HTR-8/SVneo (cell line): Measurements from ENCODE around the gene NOX5.

Source experiments
- DNase-seq: peaks from one replicate; pipeline ENCODE4 v3.0.0; 2011; ENCODE audit warnings: low spot score, mixed read lengths; ENCODE audit not compliant: insufficient read length
- FAIRE-seq: peaks from 2 replicates; lab custom pipeline; 2011; peaks lifted over from hg19 to GRCh38; lab: Jason Lieb, UNC

Gene NOX5

DNA sequence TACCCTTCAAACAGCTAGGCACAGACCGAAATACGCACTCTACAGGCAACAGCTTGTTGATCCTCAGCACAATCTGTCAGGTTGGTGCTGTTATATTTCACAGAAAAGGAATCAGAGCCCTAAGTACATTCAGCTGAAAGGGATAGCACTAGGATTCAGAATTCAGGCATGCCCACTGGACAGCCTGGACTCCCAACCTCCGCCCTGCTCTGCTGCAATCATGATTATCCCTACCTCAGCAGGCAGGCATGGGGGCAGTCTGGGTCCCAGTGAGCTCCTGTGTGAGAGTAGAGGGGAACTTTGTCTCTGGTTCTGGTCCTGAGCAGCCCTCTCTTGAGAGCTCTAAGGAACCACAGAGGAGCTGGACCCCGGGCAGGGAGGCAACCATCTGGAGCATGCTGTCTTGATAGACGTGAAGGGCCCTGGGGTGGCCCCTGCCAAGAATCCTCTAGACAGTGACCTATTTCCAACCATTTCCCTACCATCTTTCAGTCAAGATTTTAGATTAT lies 23.4 kb upstream of the NOX5 start:
- FAIRE-seq (no peak), DNase-seq (no peak)

DNA sequence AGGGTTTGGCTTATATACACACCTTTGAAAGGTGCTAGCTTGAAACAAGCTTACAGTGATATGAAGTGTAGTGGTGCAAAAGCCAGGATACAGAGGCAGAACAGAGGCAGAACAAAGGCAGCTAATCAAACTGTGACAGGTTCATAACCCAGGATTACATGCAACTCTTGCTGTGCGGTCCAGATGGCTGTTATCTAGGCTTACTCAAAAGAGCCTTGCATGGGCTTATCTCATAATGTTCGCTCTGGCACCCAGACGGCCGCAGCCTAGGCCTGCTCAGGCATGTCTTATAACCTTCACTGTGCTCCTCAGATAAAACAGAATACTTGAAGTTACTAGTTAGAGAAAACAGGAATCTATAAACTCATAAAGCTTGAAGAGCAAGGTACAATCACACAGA lies 22.8 kb upstream of the NOX5 start:
- DNase-seq (no peak), FAIRE-seq (no peak)

DNA sequence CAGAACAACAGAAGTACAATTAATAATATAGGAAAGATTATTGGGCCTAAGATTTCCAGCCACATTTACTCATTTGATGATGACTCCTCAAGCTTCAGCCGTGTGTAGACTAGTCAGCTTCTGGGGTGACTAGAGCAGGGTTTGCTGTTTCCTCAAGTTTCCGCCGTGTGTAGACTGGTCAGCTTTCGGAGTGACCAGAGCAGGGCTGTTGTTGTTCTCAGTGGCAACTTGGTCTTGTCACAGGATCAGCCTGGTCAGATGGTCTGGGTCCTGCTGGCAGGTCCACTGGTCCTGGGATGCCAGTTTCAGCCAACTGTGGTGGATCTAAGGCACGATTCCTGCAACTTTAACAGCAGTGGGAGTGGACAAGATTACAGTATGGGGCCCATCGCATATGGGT lies 21.8 kb upstream of the NOX5 start:
- DNase-seq (no peak), FAIRE-seq (no peak)

DNA sequence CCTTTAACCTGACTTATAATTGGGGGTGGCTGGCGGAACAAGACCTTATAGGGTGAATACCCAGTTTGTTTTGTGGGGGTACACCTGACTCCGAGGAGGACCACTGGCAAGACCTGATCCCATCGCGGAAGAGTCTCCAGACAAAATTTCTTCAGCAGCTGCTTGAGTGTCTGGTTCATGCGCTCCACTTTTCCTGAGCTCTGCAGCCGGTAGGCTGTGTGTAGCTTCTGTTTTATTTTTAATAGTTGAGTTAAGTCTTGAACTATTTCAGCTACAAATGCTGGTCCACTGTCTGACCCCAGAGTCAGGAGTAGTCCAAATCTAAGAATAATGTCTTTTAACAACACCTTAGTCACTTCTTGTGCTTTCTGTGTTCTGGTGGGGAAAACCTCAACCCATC lies 21.2 kb upstream of the NOX5 start:
- FAIRE-seq (no peak), DNase-seq (no peak)

DNA sequence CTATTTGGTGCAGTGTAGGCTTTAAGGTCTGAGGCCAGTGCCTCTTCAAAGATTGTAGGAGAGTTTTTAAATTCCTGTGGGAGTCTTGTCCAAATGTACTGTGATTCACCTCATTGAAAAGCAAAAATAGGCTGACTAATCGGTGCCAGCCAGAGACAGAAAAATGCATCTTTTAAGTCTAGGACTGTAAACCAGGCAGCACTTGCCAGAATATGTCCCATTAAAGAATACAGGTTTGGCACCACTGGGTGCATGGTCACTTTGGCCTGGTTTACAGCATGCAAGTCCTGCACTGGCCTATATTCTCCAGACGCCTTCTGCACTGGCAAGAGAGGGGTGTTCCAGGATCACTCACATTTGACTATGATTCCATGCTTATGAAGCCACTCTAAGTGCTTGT lies 20.3 kb upstream of the NOX5 start:
- FAIRE-seq, result no peak
- DNase-seq, result no peak

DNA sequence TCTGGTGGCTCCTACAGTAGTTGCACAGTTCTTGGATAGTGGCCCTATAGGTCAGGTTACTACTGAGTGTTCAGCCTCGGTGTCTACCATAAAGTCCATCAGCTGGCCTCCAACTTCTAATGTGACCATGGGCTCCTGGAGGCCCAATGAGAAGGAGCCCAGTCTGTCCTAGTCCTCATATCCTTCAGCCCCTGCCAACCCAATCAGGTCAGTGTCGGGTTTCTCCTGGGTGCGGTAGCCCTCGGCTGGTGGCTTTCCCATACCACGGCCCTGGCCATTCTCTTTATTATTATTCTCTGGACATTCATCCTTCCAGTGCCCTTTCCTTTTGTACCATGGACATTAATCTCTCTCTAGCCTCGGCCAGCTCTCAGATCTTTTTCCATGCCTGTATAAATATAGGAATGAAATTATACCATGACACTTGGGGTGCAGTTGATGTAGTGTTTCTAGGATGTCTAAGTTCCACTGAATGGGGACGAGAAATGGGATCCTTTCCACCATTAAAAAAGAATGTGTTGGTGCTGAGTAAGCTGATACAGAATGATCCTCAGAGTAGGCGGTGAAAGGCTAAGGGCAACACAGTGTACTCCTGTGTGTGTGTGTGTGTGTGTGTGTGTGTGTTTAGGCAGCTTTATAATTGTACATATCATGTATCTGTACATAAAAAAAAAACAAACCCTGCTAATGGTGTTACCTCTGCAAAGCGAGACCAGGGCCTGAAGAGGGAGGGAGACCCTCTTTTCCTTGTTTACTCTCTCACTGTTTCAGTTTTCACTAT lies 19.3 kb upstream of the NOX5 start:
- FAIRE-seq (no peak), DNase-seq (no peak)

DNA sequence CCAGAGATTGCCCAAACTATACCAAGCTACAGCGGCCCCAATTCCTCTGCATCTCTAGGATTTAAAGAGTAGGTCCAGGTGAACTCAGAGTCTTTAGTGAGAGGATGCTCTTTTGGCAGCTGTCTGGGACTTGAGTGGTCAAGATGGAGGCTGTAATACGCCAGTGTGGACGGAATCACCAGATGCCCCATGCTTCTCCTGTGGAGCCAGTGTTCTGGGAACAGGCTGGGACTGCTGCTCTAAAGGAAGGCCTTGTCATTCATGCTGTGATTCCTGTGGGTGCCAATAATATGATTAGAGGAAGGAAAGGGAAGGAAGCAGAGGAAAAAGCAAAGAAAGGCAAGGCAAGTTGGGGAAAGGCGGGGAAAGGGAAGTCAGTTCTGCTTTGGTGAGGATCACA lies 17.4 kb upstream of the NOX5 start:
- FAIRE-seq, result no peak
- DNase-seq, result no peak

DNA sequence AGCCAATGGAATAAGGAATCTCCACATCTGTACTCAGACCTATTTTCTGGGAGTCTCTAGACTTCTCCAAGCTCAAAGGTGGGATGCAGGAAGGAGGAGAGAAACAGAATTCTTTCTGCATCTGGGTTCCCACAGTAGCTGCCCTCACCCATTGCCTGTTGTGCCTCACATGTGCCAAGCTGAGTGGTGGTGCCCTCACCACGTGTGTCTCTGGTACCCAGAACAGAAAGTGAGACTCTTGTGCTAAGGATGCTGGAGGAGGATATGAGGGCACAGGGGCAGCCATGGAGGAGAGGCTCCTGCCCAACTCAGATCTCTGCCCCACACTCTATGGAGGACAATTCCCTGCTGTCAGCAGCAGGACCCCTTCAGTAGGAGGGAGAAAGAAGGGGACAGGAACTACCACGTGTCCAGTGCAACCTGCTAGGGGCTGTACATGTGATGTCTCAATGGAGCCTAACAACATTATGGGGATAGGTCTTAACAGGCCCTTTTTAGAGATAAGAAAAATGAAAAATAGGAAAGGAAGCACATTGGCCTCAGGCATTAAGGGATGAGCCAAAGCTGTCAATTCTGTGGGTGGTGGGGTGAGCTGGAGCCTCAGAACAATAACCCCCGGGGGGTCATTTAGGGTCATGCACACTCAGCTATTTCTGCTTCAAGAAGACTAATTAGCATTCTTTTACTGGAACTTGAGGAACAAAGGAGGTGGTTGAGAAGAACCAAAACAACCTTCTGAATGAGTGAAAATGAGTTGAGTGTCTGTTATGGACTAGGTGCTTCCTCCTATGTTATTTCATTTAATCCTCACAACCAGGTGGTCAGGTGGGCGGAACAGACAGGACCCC lies 16.3 kb upstream of the NOX5 start:
- no peak for DNase-seq
- no peak for FAIRE-seq

DNA sequence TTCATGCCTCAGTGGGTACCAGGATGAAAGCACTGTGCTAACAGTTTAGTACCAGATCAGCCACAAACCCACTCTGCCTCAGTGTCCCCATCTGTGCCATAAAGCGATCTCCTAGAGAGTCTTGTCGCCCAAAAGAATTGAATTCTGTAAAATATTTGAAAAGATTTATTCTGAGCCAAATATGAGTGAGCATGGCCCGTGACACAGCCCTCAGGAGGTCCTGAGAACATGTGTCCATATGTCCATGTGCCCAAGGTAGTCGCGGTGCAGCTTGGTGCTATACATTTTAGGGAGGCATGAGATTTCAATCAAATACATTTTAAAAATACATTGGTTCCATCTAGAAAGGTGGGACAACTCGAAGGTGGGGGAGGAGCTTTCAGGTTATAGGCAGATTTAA lies 15.4 kb upstream of the NOX5 start:
- DNase-seq, result no peak
- no peak for FAIRE-seq

DNA sequence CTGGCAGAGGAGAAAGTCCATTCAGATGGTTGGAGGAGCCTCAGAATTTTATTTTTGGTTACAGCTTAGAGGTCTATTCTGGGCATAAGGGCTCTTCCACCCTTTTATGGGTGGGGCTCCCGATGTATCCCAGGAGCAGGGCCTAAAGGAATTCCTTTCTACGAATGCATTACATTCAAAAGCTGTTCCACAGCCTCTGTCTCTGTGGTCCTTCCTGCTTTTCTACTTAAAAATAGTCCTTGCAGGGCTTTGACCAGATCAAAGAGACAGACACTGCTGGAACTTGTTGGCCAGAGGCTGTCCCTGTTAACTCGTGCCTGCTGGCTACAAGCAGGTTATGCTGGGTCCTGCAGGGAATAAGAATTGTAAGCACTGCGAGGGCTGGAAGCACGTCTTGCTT lies 14.4 kb upstream of the NOX5 start:
- DNase-seq (no peak), FAIRE-seq (no peak)

DNA sequence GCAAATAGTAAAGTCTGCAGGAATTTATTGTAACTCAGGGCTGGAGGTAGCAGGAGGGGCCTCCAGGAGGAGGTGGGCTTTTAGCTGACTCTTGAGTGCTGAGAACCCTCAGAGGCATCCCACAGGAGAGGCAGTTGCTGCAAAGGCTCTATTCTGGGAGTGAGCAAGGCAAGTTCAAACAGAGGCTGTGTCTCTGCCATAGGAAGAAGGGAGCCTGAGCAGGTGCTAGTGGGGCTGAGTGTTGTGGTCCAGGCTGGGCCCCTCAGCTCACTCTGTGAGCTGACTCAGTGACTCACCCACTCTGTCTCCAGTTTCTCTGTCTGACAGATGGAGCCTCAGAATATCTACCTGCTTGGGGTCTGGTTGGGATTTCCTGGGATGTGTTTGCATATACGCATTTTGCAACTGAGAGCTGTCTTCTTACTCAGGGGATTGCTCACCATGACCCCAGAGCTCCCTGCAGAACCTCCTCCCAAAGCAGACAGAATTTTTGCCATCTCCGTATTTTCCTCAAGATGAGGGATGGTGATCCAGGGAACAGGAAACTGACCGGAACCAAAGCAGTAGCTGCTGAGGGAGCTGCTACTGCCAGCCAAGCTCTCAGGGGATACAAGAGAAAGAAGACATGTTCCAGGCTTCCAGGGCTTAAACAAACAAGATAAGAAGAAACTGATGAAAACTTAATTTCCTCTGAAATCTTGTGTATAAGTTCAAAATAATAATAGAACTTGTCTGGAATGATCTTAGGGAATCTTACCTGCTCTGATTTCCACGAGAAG lies 13.6 kb upstream of the NOX5 start:
- DNase-seq (no peak), FAIRE-seq (no peak)

DNA sequence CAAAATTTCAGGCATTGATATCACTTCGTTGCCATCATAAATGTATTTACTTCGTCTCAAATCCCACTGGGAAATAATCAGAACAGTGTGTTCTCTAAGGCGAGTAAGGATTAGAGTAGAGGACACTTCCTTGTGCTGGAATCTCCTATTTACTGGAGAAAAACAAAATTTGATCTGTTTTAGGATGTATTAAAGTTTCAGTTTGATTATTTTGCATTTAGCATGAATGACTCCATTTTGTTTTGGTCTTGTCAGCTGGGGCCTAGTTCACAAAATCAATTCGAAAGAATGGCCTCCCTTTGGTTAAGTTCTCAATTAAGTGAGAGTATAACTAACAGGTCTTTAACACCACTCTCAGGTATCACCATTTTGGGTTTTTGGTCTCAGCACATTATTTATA lies 11.7 kb upstream of the NOX5 start:
- DNase-seq (no peak), FAIRE-seq (no peak)

DNA sequence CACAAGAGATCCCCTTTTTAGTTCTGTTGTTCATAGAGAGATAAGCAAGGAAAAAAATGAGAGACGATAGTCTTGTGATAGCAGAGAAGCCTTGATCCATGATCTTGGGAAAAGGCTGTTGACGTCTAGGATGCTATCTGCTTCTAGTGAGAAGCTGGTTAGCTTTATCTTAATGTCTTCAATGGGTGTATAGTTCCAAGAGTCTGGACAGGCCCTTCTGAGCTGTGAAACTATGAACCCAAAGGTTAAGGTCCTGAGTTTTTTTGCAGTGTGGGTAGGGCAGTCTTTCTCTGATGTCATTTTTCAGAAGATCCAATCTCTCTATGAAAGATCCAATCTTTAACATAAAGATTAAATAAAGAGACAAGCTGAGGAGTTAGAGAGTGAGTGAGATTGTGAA lies 10.5 kb upstream of the NOX5 start:
- DNase-seq, result no peak
- FAIRE-seq, result no peak

DNA sequence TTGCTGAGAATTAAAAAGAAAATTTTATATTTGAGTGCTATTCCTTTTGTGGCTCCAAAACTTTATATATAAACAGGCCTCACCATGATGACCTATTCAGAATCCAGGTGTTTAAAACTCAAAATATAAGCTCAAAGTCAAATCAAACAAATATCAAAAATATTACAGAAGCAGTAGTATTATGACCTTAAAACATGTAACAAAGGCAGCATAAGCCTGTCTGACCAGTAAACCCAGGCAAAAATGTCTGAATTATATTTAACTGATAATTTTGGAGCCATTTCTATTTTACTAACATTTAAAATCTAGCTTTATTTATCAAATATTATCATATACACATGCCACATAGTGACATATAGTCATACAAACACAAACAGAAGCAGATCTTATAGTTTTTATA lies 6.4 kb upstream of the NOX5 start:
- DNase-seq (no peak), FAIRE-seq (no peak)

DNA sequence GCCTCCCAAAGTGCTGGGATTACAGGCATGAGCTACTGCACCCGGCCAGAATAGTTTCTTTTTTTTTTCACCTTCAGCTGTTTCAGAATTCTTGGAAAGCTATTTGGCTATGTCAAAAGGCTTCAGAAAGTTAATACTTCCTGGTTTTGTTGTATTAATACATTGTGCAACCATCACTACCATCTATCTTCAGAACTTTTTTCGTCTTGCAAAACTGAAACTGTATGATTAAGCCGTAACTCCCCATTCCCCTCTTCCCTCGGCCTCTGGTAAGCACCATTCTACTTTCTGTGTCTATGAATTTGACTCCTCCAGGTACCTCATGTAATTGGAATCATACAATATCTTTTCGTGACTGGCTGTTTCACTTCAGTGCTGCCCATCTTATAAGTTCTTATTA lies 5.2 kb upstream of the NOX5 start:
- FAIRE-seq (no peak), DNase-seq (no peak)

DNA sequence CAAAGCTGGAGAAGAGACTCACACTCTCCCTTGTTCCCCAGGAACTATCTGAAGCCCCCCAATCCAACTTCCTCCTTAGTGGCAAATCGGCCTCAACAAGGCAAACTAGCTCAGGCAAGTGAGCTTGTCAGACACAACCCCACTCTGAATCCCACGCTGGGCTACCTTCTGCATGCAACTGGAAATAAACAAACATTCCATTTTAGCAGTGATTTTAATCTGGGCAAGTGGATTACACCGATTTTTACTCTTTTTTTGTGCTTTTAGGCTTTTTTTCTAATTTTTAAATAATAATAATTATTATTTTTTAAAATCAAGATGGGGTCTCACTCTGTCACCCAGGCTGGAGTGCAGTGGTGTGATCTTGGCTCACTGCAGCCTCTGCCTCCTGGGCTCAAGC lies 2.9 kb upstream of the NOX5 start:
- FAIRE-seq (no peak), DNase-seq (no peak)

DNA sequence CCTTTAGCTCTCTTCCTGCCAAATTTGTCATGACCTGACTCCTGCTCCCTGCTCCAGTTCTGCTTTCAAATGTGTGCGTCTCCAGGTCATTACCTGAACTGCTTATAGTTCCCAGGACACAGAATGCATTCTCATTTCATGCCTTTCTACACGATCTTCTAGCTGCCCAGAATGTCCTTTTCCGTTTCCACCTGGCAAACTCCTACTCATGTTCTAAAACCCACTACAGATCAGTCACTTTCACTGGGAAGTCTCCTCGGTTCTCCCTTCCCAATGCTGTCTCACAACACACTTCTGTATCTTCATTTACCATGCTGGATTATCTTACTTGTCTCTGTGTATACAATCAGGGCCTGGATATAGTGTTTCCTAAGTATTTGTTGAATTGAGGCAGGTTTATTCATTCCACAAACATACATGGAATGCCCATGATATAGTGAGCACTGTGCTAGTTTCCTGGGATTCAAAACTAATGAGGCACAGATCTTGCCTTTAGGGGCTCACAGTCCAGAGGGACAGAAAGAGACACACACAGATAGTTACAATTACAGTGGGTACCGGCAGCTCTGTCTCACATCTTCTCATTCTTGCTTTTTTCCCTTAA lies 1.6 kb upstream of the NOX5 start:
- no peak for FAIRE-seq
- no peak for DNase-seq

DNA sequence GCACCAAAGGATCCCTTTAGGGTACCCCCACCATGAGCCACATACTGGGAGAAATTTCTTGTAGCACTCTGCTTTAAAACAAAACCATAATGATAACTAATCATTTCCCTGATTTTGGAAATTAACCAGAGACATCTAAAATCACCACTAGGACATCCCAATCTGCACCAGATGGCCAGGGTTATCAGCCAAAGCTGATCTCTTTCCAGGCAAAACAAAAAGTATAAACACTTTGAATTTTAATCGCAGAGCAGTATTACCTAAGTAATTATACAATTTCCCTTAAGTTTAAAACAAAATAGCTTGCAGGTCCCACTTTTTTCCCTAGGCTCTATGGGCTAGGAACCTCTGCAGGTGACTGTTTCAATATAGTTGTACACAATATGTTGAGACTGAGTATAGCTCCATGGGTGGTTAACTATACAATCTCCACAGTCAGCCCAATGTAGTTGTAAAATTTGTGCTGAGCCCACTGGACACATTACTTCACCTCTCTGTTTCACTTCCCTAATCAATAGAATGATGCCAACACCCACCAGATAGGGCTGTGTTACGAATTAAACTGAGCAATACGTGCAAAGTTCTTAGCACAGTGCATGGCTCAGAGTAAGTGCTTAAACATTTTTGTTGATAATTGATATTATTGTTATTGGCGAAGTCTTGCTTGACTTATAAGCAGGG lies 629 bp upstream of the NOX5 start:
- no peak for DNase-seq

DNA sequence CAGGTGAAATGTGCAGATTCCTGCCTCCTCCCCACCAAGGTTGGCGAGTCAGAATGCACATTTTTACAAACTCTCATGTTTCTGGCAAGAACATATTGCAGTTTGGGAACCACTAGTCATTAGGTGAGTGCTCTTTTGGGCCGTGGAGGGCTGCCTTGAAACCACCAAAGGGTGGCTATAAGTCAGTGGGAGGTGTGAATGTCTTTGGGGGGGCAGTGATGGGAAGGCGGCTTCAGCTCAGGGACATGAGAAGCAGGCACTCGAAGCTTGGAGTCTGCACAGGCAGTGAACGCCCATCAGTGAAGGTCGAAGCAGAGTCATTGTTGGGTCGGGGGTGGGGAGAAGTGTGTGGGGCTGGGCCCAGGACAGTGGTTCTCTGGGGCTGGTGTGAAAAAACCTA lies 1.1 kb downstream of the NOX5 start:
- FAIRE-seq, result no peak
- no peak for DNase-seq

More for the DNA sequence above, 629 bp upstream of the NOX5 start:
- no peak for FAIRE-seq
